GM18909 (cell line): ENCODE results near the gene RPL13.
A peak's percentile ranks its signal among the peaks of the same experiment; 100 is the strongest.

ENCODE experiments used
- ATAC-seq: cut with Tn5 transposase; IDR thresholded peaks from one replicate; pipeline ENCODE4 v1.9.1; 2021; ENCODE audit warnings: mild to moderate bottlenecking; ENCODE audit not compliant: unreplicated experiment, poor library complexity

Gene RPL13

GRCh38 chr16:89560378-89561141 lies at the start of gene RPL13:
TSS of gene RPL13 (plus strand) at chr16:89560682. CDS start at chr16:89560960, 278 bp downstream.
- ATAC-seq = peak; percentile 86

DNA sequence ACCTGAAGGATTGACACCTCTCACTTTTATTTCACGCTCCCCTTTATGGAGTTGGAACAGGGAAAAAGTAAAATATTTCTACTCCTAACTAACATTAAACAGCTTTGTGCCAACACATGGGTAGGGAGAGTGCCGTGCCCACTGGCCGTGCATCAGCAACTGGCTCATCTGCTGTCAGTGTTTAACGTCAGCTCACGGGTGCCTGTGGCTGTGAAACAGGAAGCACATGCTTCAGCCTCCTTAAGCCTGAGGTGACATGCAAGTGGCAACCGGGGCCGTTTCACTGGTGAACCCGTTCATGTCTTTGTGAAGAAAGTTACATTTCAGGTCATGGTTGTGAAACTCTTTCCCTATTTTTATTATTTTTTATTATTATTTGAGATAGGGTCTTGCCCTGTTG lies 49.1 kb upstream of the RPL13 start:
- no peak for ATAC-seq

- ATAC-seq = no peak
Observed at GRCh38 chr16:89512453-89512852, 48.0 kb upstream of the RPL13 start.

DNA sequence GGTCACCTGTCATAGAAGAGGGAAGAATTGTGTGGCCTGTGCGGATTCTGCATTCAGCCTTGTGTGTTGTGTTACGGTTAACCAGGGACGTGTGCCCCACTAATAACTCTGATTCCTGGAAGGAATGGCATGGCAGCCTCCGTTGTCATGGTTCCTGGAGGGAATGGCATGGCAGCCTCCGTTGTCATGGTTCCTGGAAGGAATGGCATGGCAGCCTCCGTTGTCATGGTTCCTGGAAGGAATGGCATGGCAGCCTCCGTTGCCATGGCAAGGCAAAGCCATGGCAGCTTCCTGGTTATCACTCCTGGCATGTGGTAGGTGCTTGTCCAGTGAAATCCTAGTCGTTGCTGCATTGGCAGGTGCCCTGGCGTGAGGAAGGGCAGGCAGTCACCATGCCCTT lies 43.4 kb upstream of the RPL13 start:
- no peak for ATAC-seq

DNA sequence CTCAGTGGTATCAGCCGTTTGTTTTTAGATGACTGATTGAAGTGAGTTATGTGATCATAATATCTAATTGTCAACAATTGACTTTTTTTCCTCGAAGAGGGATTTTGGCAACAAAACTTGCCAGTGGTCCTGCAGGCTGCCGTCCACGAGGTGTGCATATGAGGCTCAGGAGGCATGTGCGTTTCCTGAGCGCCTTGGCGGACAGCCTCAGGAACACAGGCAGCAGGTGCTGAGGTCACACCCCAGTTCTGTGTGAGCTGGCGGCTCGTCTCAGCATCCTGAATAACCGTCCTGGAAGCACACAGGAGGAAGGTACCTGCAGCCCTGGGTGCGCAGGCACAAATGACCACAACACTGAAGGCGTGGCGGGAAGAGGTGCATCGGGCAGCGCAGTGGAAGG lies 40.6 kb upstream of the RPL13 start:
- ATAC-seq = no peak

GRCh38 chr16:89522287-89522686 lies 38.2 kb upstream of the RPL13 start:
- no peak for ATAC-seq

DNA sequence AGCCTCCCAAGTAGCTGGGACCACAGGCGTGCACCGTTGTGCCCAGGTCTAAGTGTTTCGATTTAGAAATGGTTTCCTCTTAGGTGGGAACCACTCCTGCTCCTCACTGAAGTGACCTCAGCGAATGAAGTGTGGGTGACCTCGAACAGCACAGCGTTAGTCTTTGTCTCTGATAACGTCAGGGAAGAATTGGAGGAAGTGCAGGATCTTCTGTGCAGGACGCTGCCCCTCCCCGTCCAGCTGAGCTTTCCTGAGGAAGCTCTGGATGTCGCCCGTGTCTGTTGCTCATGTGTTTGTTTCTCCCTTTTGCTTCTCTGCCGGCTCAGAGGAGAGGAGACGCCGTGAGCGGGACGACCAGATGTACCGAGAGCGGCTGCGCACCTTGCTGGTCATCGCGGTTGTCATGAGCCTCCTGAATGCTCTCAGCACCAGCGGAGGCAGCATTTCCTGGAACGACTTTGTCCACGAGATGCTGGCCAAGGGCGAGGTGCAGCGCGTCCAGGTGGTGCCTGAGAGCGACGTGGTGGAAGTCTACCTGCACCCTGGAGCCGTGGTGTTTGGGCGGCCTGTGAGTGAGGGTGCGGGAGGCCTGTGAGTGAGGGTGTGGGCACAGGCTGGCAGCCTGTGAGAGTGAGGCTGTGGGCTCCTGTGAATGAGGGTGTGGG lies 36.7 kb upstream of the RPL13 start:
- no peak for ATAC-seq

GRCh38 chr16:89525146-89525913 lies 35.2 kb upstream of the RPL13 start:
- ATAC-seq = no peak

DNA sequence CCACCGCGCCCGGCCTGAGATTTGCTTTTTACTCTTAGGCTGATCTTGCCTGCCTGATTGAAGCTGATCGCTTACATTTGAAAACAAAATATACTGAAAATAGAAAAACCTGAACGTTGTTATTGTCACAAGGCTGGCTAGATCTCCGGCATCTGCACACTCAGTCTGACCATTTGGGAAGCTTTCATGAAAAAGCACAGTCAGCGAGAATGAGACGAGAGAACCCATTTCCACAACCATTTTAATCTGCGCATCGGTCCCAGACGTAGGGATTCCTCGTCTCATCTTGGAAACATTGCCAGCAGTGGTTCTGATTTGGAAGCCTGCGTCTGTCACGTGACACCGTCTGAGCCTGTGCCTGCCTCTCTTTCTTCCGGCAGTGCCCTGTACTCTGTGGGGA lies 31.4 kb upstream of the RPL13 start:
- no peak for ATAC-seq

DNA sequence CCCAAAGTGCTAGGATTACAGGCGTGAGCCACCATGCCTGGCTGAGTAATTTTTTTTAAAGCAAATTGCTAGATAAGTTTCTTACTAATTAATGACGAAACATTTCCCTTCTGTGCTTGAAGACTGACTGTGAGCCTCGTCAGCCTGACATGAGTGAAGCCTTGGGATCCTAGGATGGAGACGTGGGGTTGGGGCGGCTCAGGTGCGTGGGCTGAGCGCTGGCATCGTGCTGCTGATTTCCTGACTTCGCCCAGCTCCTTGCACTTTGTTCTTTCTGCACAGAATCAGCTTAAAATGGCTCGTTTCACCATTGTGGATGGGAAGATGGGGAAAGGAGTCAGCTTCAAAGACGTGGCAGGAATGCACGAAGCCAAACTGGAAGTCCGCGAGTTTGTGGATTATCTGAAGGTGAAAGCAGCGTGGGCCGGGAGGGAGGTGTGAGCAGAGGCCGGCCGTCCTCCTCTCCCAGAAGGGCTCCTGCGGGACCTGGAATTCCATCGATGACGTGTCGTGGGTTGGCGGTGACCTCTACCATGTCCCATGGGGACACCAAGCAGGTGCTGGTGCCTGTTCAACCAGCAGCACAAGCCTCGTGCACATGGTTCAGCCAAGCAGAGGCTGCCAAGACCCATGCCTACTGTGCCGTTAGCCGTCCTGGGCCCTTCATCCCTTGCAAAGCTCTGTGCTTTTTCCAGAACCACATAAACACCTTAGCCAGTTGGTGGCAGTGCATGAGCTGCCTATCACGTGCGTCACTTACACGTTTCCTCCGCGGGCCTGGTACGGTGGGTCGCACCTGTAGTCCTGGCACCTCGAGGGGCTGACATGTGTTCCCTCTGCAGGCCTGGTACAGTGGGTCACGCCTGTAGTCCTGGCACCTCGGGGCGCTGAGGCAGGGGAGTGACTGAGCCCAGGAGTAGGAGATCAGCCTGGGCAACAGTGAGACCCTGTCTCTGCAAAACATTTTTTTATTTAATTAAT lies 29.8 kb upstream of the RPL13 start:
- no peak for ATAC-seq

- no peak for ATAC-seq
Observed at GRCh38 chr16:89531821-89532526, 28.5 kb upstream of the RPL13 start.

- no peak for ATAC-seq
Observed at GRCh38 chr16:89534252-89534756, 26.2 kb upstream of the RPL13 start.

GRCh38 chr16:89536371-89536770 lies 24.1 kb upstream of the RPL13 start:
- ATAC-seq = no peak

GRCh38 chr16:89536886-89537548 lies 23.5 kb upstream of the RPL13 start:
- no peak for ATAC-seq

- no peak for ATAC-seq
Observed at GRCh38 chr16:89537549-89537925, 22.9 kb upstream of the RPL13 start.

GRCh38 chr16:89538286-89538685 lies 22.2 kb upstream of the RPL13 start:
- ATAC-seq = no peak

GRCh38 chr16:89540557-89540956 lies 19.9 kb upstream of the RPL13 start:
- ATAC-seq = no peak

GRCh38 chr16:89541792-89542191 lies 18.7 kb upstream of the RPL13 start:
- no peak for ATAC-seq

DNA sequence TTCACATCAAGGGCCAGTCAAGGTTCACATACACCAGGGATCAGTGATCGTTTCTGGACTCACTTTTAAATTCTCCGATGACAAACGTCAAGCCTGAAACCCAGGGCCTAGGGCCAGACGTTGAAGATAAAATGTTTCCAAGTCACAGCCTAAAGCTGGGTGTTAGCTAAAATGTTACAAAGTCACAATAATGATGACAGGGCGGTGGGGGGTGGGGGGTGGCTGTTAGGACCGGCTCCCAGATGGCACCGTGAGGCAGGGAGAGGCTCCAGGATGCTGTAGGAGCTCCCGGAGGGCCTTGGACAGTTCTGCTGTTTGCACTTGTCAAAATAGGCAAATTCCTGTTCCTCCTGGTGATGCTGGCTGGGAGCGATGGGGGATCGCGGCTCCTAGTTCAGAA lies 16.4 kb upstream of the RPL13 start:
- ATAC-seq = no peak
